GM23338 (cell line): Measurements from ENCODE around the gene SAAL1.

ENCODE experiments used
- CREB1 ChIP-seq: fragments of 250-450 bp; sonication (Bioruptor Pico); IDR thresholded peaks from 2 replicates; pipeline ENCODE4 v1.5.0; 2020; ENCODE audit warnings: low read depth, mild to moderate bottlenecking, moderate library complexity
- CTCF ChIP-seq, 2 experiments: fragments of 200-600 bp in 1 of 2; sonication (generic) in 1 of 2; conservative IDR thresholded peaks; 2 replicates each; pipeline versions ENCODE4 v1.5.1 to v1.6.1; 2016 to 2017; ENCODE audit warnings: antibody characterized with exemption in 2 of 2, low read depth in 2 of 2, mild to moderate bottlenecking in 2 of 2, moderate library complexity in 1 of 2

- TF ChIP-seq CTCF (conservative IDR thresholded peaks at IDR 0.05; ENCODE audit: low read depth in 2 of 2) (no peak), CREB1 (CRISPR knock-in tag) (no peak)
Observed at GRCh38 chr11:18137186-18137800, 31.4 kb upstream of the SAAL1 start.
